Progenitor cell of endocrine pancreas (in vitro differentiated cells): ENCODE data around the gene SVIL. TPM values are rescaled to one million over a fixed set of nuclear protein-coding genes. Genes with fewer than 3 reads are reported as not detected.
A peak's percentile ranks its signal among the peaks of the same experiment; 100 is the strongest.
"Not testable (repeated sequence)": the region's sequence is repeated elsewhere in the genome, so short reads cannot be mapped to it uniquely, and the experiment has no call there.

Source experiments
- DNase-seq: peaks from one replicate; pipeline ENCODE4 v3.0.0; 2021; ENCODE audit warnings: low spot score; ENCODE audit not compliant: unreplicated experiment
- H3K27ac Mint-ChIP-seq: 2 replicates; pipeline ENCODE4 v1.8.0; 2021; ENCODE audit warnings: mild to moderate bottlenecking, moderate library complexity, mixed read lengths
- H3K27me3 Mint-ChIP-seq: 2 replicates; pipeline ENCODE4 v1.8.0; 2021; ENCODE audit warnings: mixed read lengths
- H3K36me3 Mint-ChIP-seq: 2 replicates; pipeline ENCODE4 v1.8.0; 2022; ENCODE audit warnings: mixed read lengths; ENCODE audit not compliant: insufficient read depth
- H3K4me1 Mint-ChIP-seq: 2 replicates; pipeline ENCODE4 v1.8.0; 2021; ENCODE audit warnings: low read depth, mixed read lengths
- H3K4me3 Mint-ChIP-seq: 2 replicates; pipeline ENCODE4 v1.8.0; 2021; ENCODE audit warnings: low read depth, mild to moderate bottlenecking, moderate library complexity, mixed read lengths
- H3K9me3 Mint-ChIP-seq: 2 replicates; pipeline ENCODE4 v1.8.0; 2021; ENCODE audit warnings: low read depth, mixed read lengths
- total RNA-seq: library from RNA; stranded (reverse); gene quantifications from 2 replicates; pipeline ENCODE4 v1.2.1, GENCODE V29; 2021
- TF ChIP-seq, protein P1 (sequence below): fragments of 200-600 bp; sonication (generic); IDR thresholded peaks from one replicate; pipeline ENCODE4 v1.5.0; 2021; ENCODE audit warnings: antibody characterized with exemption, mild to moderate bottlenecking; ENCODE audit not compliant: unreplicated experiment

SVIL gene
- total RNA-seq, 1 donor from 2014 or later: 88.2 TPM

DNA sequence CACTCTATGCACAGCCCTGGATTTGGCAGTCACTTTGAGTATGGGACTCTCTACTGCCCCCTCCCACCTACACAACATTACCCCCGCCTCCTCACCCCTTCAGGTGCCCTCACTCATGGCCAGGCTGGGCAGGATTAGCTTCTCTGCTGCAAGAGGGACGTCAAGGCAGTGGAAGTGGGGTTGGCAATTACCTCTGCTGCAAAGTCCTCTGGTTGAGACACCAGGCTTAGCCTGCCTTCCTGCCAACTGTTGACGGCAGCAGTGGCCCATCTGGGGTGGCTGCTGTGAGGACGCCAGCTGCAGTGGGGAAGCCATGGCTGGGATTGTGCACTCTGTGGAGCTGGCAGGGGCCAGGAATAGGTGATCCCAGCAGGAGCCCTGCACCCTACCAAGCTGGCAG, 26.7 kb downstream of the SVIL start:
- Mint-ChIP-seq H3K4me1 (no peaks in the 10 kb centered on the region), H3K4me3 (no peak overlapping the region), H3K27ac (no peak overlapping the region), H3K27me3 (no peaks in the 10 kb centered on the region), H3K36me3 (peaks cover 13% of the 10 kb centered on the region), H3K9me3 (no peaks in the 10 kb centered on the region)
- TF ChIP-seq, protein P1, sequence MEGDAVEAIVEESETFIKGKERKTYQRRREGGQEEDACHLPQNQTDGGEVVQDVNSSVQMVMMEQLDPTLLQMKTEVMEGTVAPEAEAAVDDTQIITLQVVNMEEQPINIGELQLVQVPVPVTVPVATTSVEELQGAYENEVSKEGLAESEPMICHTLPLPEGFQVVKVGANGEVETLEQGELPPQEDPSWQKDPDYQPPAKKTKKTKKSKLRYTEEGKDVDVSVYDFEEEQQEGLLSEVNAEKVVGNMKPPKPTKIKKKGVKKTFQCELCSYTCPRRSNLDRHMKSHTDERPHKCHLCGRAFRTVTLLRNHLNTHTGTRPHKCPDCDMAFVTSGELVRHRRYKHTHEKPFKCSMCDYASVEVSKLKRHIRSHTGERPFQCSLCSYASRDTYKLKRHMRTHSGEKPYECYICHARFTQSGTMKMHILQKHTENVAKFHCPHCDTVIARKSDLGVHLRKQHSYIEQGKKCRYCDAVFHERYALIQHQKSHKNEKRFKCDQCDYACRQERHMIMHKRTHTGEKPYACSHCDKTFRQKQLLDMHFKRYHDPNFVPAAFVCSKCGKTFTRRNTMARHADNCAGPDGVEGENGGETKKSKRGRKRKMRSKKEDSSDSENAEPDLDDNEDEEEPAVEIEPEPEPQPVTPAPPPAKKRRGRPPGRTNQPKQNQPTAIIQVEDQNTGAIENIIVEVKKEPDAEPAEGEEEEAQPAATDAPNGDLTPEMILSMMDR: no peak
- no peak for DNase-seq

- no peak overlapping the region for H3K4me3 Mint-ChIP-seq
- H3K27ac Mint-ChIP-seq: no peak overlapping the region
- TF ChIP-seq, protein P1: no peak
- no peaks in the 10 kb centered on the region for H3K4me1 Mint-ChIP-seq
- H3K9me3 Mint-ChIP-seq: no peaks in the 10 kb centered on the region
- no peak for DNase-seq
- H3K27me3 Mint-ChIP-seq: no peaks in the 10 kb centered on the region
- peaks cover 13% of the 10 kb centered on the region for H3K36me3 Mint-ChIP-seq
Observed at GRCh38 chr10:29607576-29607975, 27.2 kb downstream of the SVIL start.

DNA sequence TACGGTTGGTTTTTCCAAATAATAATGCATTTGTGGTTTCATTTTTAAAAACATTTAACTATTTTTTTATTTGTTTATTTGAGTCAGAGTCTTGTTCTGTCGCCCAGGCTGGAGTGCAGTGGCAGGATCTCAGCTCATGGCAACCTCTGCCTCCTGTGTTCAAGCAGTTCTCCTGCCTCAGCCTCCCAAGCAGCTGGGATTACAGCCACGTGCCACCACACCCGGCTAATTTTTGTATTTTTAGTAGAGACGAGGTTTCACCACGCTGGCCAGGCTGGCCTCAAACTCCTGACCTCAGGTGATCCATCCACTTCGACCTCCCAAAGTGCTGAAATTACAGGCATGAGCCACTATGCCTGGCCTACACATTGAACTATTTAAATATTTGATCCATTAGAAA, 28.1 kb downstream of the SVIL start:
- H3K4me3 Mint-ChIP-seq, H3K9me3 Mint-ChIP-seq, H3K4me1 Mint-ChIP-seq, H3K27me3 Mint-ChIP-seq, H3K27ac Mint-ChIP-seq, DNase-seq: not testable (repeated sequence)
- peaks cover 11% of the 10 kb centered on the region for H3K36me3 Mint-ChIP-seq

DNA sequence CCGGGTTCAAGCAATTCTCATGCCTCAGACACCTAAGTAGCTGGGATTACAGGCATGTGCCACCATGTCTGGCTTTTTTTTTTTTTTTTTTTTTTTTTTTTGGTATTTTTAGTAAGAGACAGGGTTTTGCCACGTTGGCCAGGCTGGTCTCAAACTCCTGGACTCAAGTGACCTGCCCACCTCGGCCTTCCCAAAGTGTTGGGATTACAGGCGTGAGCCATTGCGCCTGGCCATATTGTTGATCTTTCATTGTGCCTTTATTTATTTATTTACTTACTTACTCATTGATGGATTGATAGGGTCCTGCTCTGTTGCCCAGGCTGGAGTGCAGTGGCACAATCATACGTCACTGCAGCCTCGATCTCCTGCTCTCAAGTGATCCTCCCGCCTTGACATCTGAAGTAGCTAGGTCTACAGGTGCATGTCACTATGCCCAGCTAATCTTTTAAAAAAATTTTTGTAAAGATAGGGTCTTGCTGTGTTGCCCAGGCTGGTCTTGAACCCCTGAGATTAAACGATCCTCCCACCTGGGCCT, 30.4 kb downstream of the SVIL start:
- TF ChIP-seq, protein P1: no peak
- Mint-ChIP-seq H3K4me3 (no peak overlapping the region), H3K27me3 (no peaks in the 10 kb centered on the region), H3K36me3 (peaks cover 5% of the 10 kb centered on the region), H3K9me3 (no peaks in the 10 kb centered on the region), H3K4me1 (no peaks in the 10 kb centered on the region), H3K27ac (no peak overlapping the region)
- peak; percentile 1 for DNase-seq

DNA sequence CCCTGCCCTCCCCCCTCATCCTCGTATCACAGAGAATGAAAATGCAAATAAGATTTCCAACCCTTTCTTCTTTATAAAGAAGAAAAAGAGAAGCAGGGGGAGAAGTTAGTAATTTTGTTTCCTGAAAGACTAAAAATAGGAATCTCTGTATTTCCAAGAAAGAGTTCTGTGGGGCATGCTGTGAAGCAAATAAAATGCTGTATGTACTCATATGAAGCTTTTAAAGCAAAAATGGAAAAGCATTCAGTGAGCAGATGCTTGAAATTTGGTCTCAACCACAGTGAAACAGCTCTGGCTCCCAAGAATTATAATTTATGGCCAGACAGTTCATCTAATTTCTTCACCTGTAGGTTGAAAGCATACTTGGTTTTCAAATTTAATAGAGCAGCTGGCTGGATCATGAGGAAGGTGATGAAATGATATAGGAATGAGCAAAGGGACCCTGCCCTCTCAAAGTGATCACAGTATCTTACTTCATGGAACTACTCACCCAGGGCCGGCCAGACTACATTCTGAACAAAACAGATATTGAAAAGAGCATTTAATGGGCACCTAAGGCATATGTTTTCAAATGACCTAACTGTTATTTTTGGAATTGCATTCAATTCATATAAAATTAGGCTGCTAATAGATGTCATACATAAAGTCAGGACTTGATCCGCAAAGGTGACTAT, 31.4 kb downstream of the SVIL start:
- H3K36me3 Mint-ChIP-seq: no peaks in the 10 kb centered on the region
- H3K4me1 Mint-ChIP-seq: peaks cover 2% of the 10 kb centered on the region
- DNase-seq: no peak
- no peaks in the 10 kb centered on the region for H3K9me3 Mint-ChIP-seq
- H3K27ac Mint-ChIP-seq: no peak overlapping the region
- no peak overlapping the region for H3K4me3 Mint-ChIP-seq
- no peaks in the 10 kb centered on the region for H3K27me3 Mint-ChIP-seq
- TF ChIP-seq, protein P1: no peak

GRCh38 chr10:29600821-29601220, 34.0 kb downstream of the SVIL start:
- Mint-ChIP-seq H3K4me3 (no peak overlapping the region), H3K27ac (no peak overlapping the region), H3K36me3 (no peaks in the 10 kb centered on the region), H3K4me1 (peaks cover 2% of the 10 kb centered on the region), H3K9me3 (no peaks in the 10 kb centered on the region), H3K27me3 (no peaks in the 10 kb centered on the region)
- DNase-seq: no peak
- TF ChIP-seq, protein P1: no peak
